Stimulated activated CD8-positive, alpha-beta memory T cell treated with anti-CD3 and anti-CD28 coated beads, Interleukin-2, amount 100 ng/mL, for 1 hour (primary cell): ENCODE measurements around the gene CADPS.

ENCODE experiments used
- DNase-seq, 2 donors: peaks; one replicate each; pipeline ENCODE4 v3.0.0-alpha.2; 2020; ENCODE audit warnings: low read depth in 2 of 2

CADPS gene

DNA sequence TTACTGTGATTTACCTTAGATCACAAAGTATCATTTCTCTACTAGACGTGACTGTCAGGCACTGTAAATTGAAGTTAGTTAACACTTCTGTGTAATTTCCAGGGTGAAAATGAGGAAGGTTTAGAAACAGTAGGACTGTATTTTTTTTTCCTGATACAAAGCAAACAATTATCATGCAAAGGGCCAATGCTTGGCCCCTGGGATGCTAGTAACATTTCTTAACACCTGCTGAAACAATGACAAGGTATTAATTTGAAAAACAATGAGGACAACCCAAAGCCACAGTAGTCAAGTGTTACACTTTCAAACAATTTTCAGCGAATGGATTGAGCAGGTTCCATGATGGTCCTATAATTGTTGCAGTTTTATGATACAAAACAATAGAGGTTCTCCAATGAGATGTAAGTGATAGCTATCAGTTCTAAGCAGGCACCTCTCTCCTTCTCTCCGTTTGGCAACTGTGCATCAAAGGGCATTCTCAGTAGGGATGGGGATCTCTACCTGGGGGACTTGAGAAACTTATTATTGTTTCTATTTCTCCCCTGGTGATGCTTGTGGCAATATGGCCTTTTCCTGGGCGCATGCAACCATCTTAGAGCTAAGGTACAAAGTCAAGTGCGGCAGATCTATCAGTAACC lies 435.9 kb downstream of the CADPS start:
- no peak for DNase-seq

DNA sequence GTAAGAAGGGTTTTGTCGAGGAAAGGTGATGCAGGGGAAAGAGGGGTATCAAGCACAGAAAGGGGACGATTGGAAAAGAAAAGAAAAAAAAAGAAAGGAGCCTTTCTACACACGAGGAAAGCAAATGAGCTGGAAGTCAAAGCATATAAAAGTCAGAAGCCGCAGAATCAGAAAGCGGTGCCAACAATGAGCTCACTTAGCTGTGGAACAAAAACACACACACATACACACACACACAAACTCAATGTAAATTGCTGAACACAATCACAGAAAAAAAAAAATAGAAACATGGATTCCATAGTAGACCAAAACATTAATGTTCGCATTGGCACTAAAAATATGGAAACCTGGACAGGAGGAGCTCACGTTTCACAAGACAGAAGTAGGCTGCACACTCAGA lies 438.4 kb downstream of the CADPS start:
- DNase-seq, result no peak

DNA sequence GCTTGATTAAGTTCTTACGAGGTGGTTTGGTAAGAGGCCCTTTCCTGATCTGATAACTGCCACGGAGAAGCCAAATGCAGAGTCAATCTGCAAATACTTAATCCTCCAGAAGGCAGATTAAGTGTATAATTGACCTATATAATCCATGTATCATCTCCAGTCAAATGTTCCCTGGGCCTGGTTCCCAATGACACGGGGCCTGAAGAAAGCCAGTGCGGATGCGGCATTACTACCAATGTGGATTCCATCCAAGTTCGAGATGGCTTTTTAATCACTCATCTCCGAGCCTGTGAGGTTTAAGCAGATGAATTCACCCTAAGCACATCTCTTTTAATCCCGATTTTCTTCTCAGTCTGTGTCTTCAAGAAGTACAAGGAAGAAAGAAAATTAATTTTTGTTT lies 441.8 kb downstream of the CADPS start:
- DNase-seq, result no peak

DNA sequence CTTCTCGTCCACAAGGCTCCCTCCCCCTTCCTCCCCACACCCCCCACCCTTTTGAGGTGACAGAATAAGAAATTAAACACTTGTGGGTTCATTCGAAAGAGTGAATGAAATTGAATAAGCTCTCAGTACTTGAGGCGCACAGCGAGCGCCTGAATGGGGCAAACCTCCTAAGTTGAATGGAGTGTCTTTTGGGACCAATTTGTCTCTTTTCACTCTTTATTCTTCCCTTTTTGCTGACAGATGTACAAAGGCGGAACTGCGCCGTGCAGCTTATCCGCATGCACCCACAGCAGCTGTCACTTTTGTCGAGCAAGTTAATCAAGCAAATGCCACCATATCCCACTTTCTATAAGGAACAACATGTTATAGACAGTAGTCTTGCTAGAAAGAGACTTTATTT lies 454.0 kb downstream of the CADPS start:
- no peak for DNase-seq

DNA sequence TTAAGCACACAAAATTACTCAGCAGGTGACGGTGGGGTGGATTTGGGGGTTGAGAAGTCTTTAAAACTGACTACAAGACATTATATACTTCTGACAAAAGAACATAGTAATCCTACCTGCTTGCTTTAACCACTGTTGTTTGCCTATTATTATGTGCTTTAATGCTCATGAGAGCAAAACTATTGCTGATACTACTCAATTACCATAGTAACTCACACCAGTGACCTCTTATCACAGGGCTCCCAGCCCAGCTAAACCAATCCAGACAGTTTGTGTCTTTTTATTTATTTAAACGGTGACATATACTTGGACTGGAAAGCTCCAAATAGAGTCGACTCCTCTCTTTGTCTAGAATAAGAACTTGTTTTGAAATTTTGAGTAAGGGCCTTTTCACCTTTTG lies 459.1 kb downstream of the CADPS start:
- no peak for DNase-seq

GRCh38 chr3:62415312-62415801 lies 459.9 kb downstream of the CADPS start:
- no peak for DNase-seq

- no peak for DNase-seq
These were observed 460.4 kb downstream of the CADPS start for GRCh38 chr3:62414786-62415185.

DNA sequence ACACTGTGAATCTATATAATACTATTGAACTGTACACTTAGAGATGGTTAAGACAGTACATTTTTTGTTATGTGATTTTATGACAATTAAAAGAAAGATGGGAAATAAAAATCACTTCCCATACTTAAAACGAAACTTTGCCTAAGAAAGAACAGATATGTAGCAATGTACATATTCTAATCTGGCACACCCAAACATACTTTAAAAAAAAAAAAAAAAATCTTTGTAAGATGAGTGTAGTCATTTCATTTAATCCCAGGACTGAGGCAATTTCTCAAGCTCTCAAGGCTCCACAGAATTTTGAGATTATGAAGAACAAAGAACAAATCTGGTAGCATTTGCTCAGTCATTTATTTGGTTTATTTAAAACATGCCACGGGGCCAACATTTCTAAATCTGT lies 461.5 kb downstream of the CADPS start:
- no peak for DNase-seq

GRCh38 chr3:62406945-62407344 lies 468.3 kb downstream of the CADPS start:
- DNase-seq, result no peak

DNA sequence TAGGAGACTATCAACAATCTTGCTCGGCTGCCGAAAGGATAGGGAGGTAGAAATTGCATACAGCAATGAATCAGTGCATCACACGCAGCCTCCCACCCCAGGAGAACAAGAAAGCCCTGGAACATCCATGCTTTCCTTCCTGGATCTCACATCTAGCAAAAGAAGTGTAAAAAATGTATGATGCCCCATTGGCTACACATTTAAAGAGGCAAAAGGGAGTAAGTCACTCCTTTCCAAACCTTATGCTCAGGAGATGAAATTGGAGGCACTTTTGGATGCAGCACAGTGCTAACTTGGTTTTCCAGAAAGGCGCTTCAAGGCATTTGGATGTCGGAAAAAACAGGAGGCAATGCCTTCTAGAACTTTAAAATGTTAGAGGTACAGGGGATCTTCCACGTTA lies 469.6 kb downstream of the CADPS start:
- DNase-seq, result no peak

DNA sequence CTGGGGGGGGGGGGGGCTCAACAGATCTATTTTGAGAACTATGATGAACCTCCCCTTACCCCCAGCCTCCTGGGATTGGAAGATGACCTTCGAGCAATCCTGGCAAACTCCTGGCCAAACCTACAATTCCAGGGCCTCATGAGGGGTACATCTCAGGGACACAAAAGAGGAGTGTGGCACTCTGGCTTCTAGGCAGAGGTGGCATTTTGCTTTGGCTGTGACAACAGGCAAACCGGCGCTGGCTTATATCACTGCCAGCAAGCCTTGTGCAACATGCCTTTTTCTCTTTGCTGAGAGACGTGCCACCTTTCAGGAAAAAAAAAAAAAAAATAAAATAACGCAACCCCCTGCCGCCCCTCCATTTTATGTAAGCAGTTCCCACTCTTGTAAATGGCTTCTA lies 470.1 kb downstream of the CADPS start:
- DNase-seq, result no peak

DNA sequence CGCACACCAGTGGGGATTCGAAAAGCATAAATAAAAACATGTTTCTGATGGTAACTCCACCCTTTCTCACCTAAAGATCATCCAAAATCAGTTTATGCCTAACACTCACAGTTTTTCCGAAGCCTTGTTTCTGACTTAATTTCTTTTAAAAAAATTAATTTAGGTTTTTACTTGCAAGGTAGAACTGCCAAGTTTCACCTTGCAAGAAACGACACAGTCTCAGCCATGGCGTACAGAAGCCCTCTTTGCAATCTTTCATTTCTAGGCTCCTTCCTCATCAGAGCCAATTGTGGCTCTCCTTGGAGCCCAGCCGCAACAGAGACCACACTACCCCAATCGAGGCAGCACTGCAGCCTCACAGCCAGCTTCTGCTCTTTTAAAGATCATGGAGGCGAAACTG lies 470.9 kb downstream of the CADPS start:
- no peak for DNase-seq

DNA sequence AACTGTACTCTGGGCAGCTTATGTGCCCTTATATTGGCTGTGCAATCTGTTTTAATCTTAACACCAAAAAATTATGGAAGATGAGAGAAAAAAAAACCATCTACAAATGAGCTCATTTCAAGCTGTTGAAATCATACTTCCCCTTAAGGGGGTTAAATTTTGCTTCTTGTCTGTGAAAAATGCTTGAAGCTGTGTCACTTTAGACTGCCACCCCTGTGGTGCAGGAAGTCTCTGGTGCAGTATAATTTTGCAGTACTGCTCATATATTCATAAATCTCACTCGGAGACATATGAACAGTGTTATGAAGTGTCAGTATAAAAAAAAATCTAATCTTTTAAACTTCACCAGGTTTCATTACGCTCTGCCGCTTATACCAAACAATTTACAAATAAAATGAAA lies 471.5 kb downstream of the CADPS start:
- no peak for DNase-seq

DNA sequence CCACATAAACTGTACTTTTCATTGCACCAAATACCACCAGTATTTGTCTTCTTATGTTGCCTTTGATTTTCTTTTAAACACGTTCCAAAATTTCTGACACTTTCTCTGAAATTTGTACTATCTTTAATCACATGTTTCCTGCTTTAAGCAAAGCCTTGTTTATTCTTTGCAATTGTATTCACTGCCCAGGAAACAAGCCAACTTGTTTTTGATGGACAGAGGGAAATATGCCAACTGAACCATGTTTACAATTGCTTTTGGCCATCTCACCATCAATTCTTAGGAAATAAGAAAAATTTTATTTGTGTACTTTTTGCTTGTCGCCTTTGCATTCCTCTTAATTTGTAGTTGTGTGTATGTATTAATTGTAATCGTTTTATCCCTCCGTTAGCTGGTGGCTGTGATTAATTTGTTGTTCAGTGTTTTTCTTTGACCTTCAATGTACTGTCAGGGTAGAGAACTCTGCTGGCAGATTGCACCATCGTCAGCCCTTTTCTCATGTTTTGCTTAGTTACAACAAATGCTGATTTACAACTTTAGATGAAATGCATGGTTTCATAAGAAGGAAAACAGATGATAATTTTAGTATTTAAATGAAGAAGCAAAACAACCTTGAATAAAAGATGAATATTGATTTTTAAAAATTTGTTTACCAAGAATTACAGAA lies 482.5 kb downstream of the CADPS start:
- DNase-seq, result no peak

DNA sequence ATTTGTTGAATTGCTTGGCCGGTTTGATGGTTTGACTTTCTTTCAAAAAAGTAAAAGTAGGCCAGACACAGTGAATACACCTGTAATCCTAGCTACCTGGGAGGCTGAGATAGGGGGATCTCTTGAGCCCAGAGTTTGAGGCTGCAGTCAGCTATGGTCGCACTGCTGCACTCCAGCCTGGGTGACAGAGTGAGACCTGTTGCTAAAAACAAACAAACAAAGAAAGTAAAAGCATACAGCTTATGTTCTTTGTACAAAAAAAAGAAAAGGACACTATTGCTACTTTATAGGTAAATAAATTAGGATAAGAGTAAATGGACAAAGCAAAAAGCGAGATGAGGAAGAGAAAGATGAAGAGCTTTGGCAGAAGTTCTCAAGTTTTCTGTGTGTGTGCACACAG lies 488.0 kb downstream of the CADPS start:
- no peak for DNase-seq

GRCh38 chr3:62379321-62379798 lies 495.9 kb downstream of the CADPS start:
- DNase-seq, result no peak

- DNase-seq, result no peak
These were observed 496.3 kb downstream of the CADPS start for GRCh38 chr3:62378921-62379320.

DNA sequence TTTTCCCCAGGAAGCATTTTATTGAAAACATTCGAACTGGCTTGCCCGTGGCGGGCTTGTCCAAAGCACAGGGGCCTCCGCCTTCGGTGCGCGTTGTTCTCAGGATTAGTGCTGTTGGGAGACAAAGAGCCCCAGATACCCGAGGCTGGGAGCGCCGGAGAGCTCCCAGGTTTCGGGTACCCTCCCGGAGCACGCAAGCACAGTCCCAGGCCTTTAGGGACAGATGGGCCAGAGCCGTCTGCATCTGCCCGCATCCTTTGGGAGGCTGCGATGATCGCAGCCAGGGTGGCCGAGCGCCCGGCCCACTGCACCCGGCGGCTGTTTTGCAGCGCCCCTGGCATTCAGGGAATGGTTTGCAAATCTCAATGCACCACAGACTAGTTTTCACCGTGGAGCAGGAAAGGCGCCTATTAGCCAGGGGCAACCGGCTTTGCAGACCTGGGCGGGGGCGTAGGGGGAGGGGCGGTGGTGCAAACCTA lies 496.9 kb downstream of the CADPS start:
- no peak for DNase-seq

DNA sequence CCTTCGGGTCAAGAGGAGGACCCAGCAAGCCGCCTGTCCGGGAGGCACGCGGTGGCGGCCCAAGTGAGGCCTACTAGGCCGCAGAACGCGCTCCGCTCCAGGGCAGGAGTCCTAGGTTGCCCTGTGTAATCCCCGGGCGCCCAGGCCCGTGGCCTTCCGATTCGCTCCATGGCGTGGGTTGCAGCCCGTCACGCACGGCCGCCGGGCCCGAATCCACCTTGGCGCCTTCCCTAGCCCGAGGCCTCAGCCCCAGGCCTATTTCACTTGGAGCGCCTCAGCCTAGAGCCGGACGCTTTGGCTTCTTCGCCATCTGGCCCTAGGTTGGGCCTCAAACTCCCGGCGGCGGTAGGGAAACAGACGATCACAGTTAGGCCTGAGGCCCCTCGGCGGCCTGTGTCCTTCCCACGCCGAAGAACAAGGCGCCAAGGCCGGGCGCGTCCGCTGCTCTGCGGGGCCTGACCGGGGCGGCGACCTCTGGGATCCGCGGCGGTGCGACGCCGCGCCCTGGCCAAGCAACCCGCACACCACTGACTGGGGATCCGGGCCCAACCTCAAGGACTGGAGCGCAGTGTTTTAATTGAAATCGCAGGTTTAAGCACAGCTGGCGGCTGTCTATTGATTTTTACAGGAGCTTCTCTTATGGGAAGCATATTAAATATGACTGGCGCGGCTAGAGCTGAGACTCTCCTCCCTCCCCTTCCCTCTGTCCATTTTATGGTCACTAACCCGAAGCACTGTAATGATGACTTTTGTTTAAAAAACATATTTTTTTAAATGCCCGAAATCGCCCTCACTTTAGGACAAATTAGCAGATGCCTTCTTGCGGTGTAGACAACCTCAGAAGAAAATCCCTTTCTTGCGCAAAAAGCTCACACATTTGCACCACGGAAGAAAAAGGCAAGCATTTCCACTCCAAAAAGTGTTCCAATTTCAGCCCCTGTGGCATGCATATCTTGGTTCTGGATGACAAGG lies 498.0 kb downstream of the CADPS start:
- no peak for DNase-seq

- no peak for DNase-seq
These were observed 498.8 kb downstream of the CADPS start for GRCh38 chr3:62376454-62376720.

DNA sequence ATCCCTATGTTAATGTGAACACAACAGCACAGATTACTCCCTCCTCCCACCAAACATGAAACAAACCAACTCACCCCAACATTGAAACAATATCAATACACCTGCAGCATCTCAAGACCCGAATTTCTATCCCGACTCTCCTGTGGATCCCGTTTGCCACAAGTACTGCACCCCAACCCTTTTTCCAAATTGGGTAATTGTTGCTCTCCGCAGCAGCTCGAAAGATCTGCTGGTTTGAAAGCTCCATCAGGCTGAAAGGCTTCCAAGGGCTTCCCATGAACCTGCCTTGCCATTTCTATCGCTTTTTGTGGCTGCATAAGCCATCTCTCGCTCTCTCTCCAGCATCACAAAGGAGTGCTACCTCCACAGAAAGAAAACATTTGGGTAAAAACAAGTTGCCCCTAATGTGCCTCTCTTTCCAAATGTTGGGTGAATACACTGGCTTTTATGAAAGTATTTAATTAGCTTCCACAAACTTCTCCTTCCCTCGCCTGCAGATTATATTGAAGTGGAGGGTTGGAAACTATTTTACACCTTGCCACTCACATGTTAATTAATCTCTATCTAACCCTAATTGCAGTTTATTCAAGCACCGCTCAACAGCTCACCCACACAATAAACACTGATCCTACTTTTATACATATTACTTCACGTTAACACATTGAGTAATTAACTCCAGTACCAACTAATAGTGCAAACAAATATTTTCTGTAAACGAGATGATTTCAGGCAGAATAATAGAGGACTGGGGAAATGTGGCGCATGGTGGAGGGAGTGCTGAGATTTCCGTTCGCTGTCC lies 499.4 kb downstream of the CADPS start:
- no peak for DNase-seq
